HTR-8/SVneo (cell line): ENCODE data around the gene SMIM21.
A peak's percentile ranks its signal among the peaks of the same experiment; 100 is the strongest.

Experiments
- DNase-seq: peaks from one replicate; pipeline ENCODE4 v3.0.0; 2011; ENCODE audit warnings: low spot score, mixed read lengths; ENCODE audit not compliant: insufficient read length
- FAIRE-seq: peaks from 2 replicates; lab custom pipeline; 2011; peaks lifted over from hg19 to GRCh38; lab: Jason Lieb, UNC

Gene SMIM21

DNA sequence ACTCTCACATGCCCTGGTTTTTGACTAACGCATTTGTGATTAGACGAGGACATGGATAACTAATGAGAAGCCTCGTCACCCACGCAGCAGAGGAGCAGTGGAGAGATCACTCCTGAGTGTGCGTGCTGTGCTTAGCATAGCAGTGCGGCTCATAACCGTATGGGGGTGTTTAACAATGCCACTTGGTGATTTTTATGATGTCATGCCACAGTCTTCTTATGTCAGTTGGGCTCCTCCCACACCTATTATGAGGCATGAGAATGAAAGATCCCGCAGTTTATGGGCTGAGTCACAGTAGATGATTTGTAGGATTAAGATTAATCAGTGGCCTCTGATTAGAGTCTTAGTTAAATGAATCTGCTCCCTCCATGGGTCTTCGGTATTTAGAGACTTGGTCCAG, 2.5 kb upstream of the SMIM21 start:
- DNase-seq = no peak

DNA sequence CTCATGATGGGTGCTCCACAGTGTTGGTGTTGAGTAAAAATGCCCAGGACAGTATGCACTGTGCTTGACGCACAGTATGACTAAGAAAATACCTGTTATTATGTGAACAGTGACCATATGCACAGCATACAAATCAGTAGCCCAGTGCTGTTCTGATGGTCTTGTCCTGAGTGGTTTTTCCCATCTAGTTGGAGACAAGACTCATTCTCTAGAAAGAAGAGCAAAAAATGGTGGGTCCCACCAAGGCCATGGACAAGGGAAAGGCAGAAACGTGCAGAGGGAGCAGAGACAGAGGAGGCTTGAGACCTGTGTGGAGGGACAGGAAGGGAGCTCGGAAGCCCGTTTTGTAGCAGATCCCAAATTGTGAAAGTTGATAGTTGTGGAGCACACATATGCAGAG, 987 bp upstream of the SMIM21 start:
- FAIRE-seq (no peak), DNase-seq (no peak)

More for the DNA sequence above, 2.5 kb upstream of the SMIM21 start:
- FAIRE-seq = no peak

DNA sequence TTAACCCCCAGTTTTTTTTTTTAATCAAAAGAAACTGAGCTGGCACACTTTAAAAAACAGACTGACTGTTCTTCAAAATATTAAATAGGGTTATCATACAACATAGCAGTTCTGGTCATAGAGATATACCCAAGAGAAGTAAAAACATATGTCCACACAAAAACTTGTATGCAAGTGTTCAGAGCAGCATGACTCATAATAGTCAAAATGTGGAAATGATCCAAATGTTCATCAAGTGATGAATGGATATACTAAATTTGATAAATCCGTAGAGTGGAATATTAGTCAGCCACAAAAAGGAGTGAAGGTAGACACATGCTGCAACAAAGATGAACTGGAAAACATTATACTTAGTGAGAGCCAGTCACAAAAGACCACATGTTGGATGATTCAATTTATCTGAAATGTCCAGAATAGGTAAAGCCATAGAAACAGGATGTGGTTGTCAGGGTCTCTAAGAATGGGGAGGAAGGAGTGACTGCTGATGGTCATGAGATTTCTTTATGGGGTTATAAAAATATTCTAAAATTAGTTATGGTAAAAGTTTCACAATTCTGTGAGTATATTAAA, 5.1 kb downstream of the SMIM21 start:
- FAIRE-seq = no peak
- no peak for DNase-seq

DNA sequence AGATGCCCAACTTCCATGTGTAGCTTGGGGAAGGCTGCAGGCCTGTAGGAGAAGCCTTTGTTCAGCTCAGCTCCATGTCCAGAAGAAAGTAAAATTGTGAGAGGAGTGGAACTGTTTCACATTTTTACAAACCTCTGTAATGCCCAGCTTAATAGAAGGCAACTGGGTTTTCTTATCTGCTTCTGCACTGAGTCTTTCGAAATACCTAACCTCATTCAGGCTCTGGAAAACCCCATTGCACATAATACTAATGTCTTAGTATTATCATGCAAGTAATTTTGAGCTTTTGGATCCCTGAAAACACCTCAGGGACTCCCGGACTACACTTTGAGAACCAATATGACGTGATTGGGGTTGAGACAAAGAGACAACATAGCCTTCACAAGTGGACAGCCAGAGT, 5.8 kb downstream of the SMIM21 start:
- FAIRE-seq (no peak), DNase-seq (no peak)

DNA sequence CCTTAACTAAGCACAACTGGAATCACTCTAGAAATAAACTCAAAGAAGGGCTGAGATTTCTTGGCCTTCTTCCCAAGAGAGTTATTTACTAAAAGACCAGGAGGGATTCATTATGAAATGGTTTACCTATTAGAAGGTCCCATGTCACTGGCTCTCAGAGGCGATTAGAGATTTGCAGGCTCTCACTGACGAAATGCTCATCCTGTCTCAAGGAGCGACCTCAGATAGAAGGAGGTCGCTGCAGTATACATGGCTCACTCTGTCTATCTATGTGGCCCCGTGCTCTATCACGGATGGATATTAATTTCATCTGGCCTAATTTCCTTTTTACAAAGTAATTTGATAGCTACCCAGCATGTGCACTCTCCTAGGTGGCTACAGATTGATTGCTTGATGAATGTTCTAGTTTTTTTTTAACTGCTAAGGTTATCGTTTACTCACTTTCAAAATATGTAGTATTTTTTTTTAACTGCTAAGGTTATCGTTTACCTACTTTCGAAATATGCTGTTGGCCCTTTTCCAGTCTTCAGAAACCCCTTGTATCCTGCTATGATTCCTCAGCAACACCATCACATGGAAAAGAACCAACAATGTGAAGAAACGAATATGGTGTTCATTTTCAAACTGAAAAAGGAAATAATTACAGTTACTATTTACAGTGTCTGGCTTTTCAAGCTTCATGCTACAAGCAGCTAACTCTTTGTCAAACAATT, 9.1 kb downstream of the SMIM21 start:
- FAIRE-seq = no peak
- DNase-seq = no peak

DNA sequence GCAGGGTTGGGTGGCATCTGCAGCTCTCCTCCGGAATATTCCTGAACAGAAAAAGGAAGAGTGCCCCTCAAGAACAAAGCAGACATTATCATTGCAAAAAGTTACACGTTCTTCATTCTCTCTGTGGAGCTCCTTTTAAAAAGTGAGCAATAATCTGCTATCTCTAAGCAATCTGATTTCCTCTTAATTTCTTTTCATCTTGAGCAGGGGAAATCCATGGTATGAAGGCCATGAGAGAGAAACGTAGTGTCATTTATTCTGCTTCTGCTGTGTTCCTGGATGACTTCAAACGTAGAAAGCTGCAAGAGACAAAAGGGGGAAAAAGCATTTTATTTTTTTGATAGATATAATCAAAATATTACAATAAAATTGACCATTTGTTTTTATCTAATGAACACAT, 16.9 kb downstream of the SMIM21 start:
- no peak for DNase-seq

DNA sequence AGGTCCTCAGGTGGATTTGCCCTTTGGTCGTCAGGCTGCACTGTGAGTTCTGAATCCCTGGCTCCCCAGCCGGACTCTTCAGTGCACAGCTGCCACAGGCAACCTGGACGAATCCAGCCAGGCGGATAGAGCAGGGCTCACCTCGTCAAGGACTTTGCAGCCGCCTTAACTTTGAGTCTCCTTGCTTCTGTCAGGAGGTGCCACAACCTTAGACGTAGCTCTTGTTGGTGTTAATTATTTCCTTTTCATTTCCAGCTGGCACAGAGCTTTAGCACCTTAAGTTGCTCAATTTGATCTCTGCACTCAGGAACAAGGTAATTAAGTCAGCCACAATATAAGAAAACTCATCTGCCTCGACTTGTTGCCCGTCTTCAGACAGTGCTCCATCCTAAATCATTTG, 17.7 kb downstream of the SMIM21 start:
- FAIRE-seq (no peak), DNase-seq (no peak)

More for the DNA sequence above, 16.9 kb downstream of the SMIM21 start:
- FAIRE-seq = no peak

DNA sequence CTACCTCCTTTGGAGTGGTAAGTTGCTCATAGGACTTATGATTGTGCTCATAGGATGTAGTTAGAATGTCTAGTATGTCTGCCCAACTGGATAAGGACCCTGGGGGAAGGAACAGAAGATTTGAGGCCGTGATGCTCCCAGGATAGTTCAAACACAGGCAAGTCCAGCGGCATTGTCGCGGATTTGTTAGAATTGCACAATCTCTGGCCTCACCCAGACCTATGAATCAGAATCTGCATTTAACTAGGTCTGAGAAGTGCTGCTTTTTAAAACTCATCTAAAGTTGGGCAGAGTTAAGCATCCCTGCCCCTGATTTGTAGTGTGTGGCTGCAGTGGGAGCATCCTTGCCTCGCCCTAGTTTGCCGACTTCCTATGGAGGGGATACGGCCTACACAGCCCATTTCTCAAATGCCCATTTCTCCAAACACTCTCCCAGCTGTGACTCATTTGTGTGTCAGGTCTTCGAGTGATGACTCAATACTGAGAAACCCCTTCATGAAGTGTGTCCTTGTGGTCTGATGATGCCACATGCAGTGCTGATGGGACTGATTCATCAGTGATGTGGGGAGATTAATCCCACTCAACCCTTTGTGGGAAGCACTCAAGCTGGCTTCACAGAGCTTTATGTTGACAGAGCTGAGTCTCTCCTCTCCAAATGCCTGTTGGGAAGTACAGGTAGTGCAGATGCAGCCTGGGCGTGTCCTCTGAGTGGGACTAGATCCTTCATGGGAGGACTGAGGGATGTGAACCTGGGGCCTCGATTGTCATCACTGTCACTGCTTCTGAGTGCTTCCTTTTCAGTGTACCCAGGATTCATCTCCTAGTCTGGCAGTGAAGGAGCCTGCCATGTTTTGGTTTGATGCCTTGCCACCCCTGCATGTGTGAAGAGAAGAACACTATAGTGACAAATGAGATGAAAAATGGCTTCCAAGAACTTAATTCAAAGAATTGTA, 18.7 kb downstream of the SMIM21 start:
- FAIRE-seq (no peak), DNase-seq (peak; percentile 46)

DNA sequence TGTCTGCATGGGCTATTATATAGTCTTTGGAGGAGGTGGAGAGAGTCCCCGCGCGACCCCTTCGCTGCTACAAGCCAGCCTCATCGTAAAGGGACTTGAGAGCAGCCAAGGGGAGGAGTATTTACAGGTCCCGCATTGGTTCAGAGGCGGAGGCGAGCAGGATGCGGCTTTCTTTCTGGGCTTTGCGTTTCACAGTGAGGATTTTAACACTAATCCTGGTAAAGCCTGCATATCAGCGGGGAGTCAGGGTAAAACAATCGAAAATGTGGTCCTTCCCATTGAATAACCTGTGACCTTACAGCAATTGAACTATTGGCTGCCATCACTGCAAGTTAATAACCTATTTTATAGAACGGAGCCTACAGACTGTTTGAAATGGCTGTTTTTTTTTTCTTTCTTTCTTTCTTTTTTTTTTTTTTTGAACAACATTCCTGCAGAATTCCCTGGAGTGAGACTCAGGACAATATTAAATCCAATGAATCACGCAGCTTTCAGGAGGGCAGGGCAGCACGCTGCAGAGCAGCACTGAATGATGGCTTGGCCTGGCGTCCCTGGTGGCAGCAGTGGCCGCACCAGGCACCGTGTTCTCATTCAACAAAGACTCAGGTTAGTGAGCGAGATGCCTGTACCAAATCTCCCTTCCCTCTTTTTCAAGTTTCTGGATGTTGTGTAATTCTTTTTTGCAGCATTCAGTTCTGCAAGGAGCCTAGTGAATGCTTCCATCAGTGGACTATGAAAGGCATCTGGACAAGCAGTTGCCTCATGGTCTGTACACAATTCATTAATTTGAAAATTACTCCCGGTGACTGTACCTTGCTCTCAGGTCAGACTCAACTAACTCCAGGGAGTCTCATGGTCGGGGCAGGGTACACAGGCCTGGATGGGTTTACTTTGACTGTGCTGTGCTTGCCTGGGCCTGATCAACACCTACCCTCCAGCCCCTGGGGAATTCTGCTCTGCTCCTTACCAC, 19.8 kb downstream of the SMIM21 start:
- no peak for FAIRE-seq
- DNase-seq = no peak

DNA sequence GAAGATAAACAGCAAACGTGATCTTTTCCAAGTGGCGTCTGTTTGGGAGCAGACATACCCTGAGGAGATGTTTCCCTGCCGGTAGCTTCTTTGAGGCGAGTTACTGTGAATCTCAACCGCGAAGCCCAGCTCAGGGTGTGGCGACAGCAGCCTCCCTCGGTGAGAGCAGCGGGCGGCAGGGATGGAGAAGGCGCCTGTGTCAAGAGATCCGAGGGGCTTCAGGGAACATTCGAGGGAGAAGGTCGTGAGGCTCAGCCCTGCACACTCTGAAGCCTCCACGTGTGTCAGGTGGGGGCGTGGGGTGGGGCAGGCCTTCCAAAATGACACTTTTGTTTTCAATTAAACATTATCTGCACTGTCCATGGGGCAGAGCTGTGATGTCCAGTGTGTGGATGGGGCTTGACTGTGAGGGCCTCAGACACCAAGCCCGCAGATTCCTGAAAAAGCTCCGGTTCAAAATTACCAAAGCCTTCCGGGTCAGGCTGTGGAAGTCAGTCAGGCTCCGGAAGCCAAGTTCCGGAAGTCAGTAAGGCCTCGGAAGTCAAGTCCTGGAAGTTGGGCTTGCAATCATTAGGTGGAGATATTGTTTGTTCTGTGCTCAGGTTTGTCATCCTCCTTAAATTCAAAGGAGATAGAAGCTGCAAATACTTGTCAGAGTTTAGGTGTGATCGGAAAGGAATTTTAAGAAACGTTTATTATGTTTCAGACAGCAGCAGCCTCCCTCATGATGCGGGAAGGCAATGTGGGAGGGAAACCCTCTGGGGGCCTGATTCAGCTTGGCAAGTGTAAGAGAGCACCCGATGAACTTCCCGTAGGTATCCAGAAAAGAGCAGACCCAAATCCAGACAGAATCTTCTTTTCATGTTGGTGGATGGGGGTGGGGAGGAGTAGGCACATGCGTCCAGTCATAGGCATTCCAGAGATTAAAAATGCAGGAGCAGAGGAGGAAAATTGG, 20.7 kb downstream of the SMIM21 start:
- DNase-seq = no peak

DNA sequence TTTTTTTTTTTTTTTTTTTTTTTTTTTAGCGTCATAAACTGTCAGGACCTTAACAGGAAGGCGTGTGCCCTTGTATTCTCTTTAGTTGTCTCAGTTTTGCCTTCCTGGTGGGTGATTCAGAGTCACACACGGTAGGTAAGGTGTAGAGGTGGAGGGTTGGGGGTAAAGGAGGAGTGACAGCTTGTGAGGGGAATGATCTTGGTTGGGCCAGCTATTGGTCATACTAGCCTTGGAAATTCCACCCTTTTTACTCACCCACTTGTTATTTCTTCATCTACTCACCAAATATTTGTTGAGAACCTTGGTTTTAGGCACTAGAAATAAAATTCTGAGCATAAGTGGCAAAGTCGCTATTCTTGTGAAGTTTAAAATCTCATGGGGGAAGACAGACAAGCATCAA, 22.2 kb downstream of the SMIM21 start:
- DNase-seq = no peak
- no peak for FAIRE-seq

More for the DNA sequence above, 20.7 kb downstream of the SMIM21 start:
- FAIRE-seq = no peak

DNA sequence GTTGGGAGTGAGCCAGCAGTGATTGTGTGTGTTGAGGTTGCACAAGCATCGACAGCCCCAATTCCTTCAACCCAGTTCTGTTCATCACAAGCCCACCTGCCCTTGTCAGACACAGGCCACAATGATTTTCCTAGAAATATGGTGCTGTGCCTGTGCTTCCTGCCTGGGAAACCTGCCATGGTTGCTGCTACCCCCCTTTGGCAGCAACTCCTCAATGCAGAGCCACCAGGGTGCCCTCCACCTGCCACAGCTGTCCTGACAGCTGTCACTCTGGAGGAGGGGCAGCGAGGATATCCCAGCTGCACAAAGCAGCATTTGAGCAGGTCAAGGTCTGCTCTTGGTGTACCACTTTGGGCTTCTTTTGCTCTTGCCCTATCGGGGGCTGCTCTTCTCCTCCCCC, 27.1 kb downstream of the SMIM21 start:
- no peak for FAIRE-seq
- no peak for DNase-seq

DNA sequence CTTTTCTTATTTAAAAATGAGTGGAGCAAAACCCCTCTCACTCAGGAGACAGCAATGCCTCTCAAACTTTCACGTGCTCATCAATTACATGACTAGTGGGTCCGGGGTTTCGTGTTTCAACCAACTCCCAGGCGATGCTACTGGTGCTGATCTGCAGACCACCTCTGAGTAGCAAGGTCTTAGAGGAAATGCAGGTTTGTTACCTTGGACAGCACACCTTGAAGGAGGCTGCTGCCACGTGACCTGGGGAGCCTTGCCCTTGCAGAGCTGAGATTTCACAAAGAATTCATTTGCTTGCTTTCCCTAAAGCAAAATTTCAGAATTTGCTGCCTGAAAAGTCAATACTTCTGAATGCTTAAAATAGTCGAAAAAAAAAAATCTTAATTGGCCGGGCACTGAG, 32.4 kb downstream of the SMIM21 start:
- no peak for DNase-seq
- no peak for FAIRE-seq

DNA sequence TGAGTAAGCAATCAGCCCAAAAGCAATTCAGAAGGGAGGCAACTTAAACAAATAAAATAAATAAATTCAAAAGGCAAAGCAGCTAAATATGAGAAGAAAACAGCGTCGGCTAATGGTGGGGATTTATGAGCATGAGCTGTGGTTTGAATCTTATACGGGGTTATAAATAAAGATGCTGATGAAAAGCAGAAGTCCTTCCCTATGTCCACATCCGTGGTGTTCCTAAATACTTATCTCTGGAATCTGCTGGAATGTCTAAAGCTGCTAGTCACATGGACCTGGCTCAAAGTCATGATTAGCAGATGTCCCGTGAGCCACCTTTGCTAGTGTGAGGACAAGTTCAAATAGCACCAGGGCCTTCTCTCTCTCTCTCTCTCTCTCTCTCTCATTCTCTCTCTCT, 33.8 kb downstream of the SMIM21 start:
- no peak for FAIRE-seq
- DNase-seq = no peak

DNA sequence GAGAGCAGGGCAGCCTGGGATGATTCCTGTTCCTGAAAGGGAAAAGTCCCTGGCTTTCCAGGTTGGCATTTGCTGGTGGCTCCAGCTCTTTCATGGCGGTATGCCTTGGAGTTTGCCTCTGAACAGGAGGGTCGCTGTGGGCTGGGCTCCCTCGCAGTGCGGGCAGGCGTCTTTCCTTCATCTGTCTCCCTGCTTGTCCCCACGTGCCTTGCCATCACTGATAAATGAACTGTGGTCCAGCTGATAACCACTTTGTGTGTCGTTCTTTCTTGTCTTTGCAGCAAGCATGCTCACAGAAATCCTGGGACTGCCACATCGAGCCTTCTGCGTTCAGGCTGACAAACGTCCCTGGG, 35.3 kb downstream of the SMIM21 start:
- DNase-seq (no peak), FAIRE-seq (no peak)

DNA sequence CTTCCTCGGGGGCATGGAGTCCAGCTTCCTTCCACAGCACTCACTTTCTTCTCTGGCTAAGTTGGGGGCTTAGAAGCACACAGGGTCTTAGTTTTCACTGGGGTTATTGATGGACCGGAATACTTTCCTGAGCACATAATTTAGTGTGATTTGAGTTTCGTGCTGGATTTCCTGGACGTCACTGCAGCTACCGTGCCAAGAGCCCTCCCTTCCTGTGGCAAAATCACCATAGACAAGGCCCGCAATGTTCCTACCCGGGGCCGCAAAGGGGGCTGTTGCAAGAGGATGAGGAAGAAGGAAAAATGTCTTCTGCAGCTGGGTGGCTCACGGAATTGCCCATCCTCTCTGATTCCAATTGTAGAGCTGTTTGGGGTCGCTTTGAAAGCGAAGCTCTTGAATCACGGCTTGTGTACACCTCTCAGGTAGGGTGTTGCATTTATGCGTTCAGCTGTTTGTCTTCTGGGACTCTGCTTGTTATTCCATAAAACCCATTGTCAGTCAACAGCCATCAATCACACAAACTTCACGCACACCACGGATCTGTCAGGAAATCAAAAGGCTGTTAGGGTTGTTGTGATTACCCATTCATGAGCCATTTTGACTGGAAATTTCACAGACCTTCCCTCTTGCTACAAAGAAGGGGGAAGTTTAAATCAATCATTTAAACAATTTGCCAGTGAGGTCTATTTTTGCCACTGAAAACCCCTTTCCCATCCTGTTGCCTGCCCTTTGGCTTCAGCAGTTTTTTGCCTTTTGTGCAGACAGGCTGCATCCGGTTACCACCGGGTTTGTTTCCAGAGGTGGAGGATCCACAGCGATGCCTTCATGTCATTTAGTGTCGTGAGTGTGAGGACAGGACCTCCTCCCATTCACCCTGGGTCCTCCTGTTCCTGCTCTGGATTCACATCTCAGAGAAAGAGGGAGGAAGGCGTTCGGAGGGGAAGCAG, 36.0 kb downstream of the SMIM21 start:
- DNase-seq = no peak
- no peak for FAIRE-seq

DNA sequence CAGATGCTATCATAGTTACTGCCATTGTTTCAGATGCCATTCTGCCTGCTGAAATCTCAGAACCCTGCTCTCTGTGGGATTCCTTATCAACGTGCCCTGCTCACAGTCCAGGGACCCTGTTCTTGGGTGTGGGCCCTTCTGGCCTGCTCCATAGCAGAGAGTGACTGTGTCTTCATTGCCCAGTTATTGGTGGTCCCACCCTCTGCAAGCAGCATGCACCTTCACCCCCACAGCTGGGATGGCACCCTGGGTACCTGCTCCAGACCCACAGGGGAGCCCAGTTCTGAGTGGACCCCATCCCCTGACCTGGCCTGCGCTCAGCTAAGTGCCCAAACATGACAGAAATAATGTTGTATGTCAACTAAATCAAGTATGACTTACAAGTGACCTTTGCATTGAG, 36.6 kb downstream of the SMIM21 start:
- DNase-seq = no peak
- FAIRE-seq = no peak

DNA sequence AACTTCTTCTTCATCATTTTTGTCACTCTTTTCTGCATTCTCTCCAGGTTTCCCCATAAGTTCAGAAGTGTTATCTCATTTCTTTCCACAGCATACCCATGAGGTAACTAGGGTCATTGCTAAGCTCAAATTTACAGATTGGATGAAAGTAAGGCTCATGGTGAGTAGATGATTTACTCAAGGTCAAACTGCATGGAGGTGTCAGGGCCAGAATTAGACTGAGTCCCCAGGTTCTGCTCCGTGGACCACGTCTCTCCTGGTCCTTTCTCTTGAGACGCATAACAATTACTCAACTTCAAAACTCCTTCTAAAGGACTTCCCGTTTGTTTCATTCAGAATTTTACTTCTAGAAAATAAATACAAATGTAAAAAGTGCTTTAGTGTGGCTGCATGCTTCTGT, 43.4 kb downstream of the SMIM21 start:
- FAIRE-seq (no peak), DNase-seq (no peak)
